Psoas muscle (tissue), 8 donors: ENCODE results near the gene GHR. TPM values are rescaled to one million over a fixed set of nuclear protein-coding genes. Genes with fewer than 3 reads are reported as not detected.

Source experiments
- ATAC-seq, 4 donors: fragments of 200-7000 bp; cut with Tn5 transposase; one replicate each; pipeline ENCODE4 v1.9.1; 2020; ENCODE audit warnings: moderate library complexity in 3 of 4, mild to moderate bottlenecking in 2 of 4
- DNase-seq, 2 donors: peaks; one replicate each; pipeline ENCODE4 v3.0.0-alpha.2; 2020
- H3K27ac ChIP-seq: fragments of 200-600 bp; one replicate; pipeline ENCODE4 v1.8.0; 2022
- H3K27me3 ChIP-seq, 3 donors: fragments of 200-600 bp in 1 of 3; one replicate each; pipeline versions ENCODE4 v1.6.1 to v1.8.0; 2013 to 2022; ENCODE audit warnings: low read length in 2 of 3, mild to moderate bottlenecking in 2 of 3, moderate library complexity in 1 of 3; ENCODE audit not compliant: insufficient read depth in 3 of 3
- H3K36me3 ChIP-seq, 2 donors: fragments of 200-600 bp in 1 of 2; one replicate each; pipeline versions ENCODE4 v1.6.1 to v1.8.0; 2013 to 2022; ENCODE audit warnings: low read depth in 1 of 2, mild to moderate bottlenecking in 1 of 2, moderate library complexity in 1 of 2; ENCODE audit not compliant: insufficient read depth in 1 of 2
- H3K4me1 ChIP-seq: fragments of 200-600 bp; one replicate; pipeline ENCODE4 v1.8.0; 2022
- H3K4me3 ChIP-seq: fragments of 200-600 bp; one replicate; pipeline ENCODE4 v1.8.0; 2022; ENCODE audit warnings: mild to moderate bottlenecking
- H3K9me3 ChIP-seq: fragments of 200-600 bp; one replicate; pipeline ENCODE4 v1.8.0; 2022
- CTCF ChIP-seq: fragments of 200-600 bp; IDR thresholded peaks from one replicate; pipeline ENCODE4 v1.8.0; 2022; ENCODE audit warnings: antibody characterized with exemption
- WGBS, 3 donors: extraction: QIAGEN DNeasy Blood & Tissue Kit; methylation state at CpG; one replicate each; pipeline versions ENCODE4 v1.1.6 to v1.1.7; 2013; 5-methylcytosine and 5-hydroxymethylcytosine counted together
- intact Hi-C, 2 donors: fragments of 100-400 bp; cut with DNase I; formaldehyde crosslinking; loops; one replicate each; pipeline versions ENCODE4 v1.11.0 to v1.14.2; 2022
- polyA plus RNA-seq, 3 donors: library from polyadenylated mRNA; stranded (reverse); fragments of 200-250 nt; gene quantifications; one replicate each; pipeline ENCODE4 v1.2.3, GENCODE V29; 2013
- total RNA-seq, 4 donors: library from RNA; stranded (reverse); fragmentation: NEBNext Ultra II Directional in 2 of 4; extraction: Animal tissue kit (Norgen Biotek cat#: 25700) in 2 of 4; gene quantifications; one replicate each; pipeline versions ENCODE4 v1.2.1 to v1.2.4, GENCODE V29; 2021 to 2023
- donor health status: healthy with polysubstance abuse.
- donor health status: DM: no; HTN: no; CAD: no; lungs with moderate emphysema.
- donor health status: Bipolar disorder and iron deficiency.
- donor health status: healthy.
- donor health status: DM: yes; HTN: yes; CAD: no.
- donor health status: DM: no; HTN: no; CAD: no.
- donor health status: DM: no; HTN: no; CAD: no.
- donor health status: DM: yes; HTN: yes; CAD: no.

The GHR gene
- total and polyA plus RNA-seq, 7 donors: 12.4 to 60.3 (median 32.1) TPM

- intact Hi-C loops: loop anchor here in 1 of 2 donors (10.0 kb wide), 3 partner anchors 256 to 836 kb away; partner anchors contain the start of genes FBXO4 and GHR
- H3K4me3 ChIP-seq: no peak overlapping the region
- H3K9me3 ChIP-seq: no peaks in the 10 kb centered on the region
- DNase-seq: no peak
- TF ChIP-seq CTCF: no peak
- no peak for ATAC-seq
- peaks cover 4% of the 10 kb centered on the region for H3K4me1 ChIP-seq
- H3K27ac ChIP-seq: no peak overlapping the region
- no peaks in the 10 kb centered on the region for H3K36me3 ChIP-seq
- H3K27me3 ChIP-seq: no peaks in the 10 kb centered on the region
- WGBS, 3 donors: 90 to 93% (median 92%) methylated on average over 4 of the region's 4 CpGs
These were observed 337.2 kb downstream of the GHR start for GRCh38 chr5:42760426-42760825.

- TF ChIP-seq CTCF: no peak
- no peak for ATAC-seq
- no peaks in the 10 kb centered on the region for H3K9me3 ChIP-seq
- H3K27ac ChIP-seq: no peak overlapping the region
- H3K4me3 ChIP-seq: no peak overlapping the region
- peaks cover 4% of the 10 kb centered on the region for H3K4me1 ChIP-seq
- WGBS, 3 donors: 95 to 98% (median 95%) methylated on average over 1 of the region's 1 CpG
- no peaks in the 10 kb centered on the region for H3K36me3 ChIP-seq
- no peaks in the 10 kb centered on the region for H3K27me3 ChIP-seq
- intact Hi-C loops: loop anchor here in 1 of 2 donors (10.0 kb wide), 3 partner anchors 257 to 837 kb away; partner anchors contain the start of genes FBXO4 and GHR
- DNase-seq: no peak
These were observed 338.6 kb downstream of the GHR start for GRCh38 chr5:42761791-42762190.

GRCh38 chr5:42767491-42768105 lies 344.4 kb downstream of the GHR start:
- no peaks in the 10 kb centered on the region for H3K4me1 ChIP-seq
- peak; percentile 67 for TF ChIP-seq CTCF
- H3K27ac ChIP-seq: no peak overlapping the region
- DNase-seq (no peak), ATAC-seq (peak in 1 of 4 donors; percentile 74)
- WGBS, 3 donors: 31 to 42% (median 33%) methylated on average over 3 of the region's 3 CpGs
- H3K4me3 ChIP-seq: no peak overlapping the region
- intact Hi-C loops: loop anchor here (5.0 to 10.0 kb wide), 6 partner anchors 120 to 915 kb away; partner anchors contain the start of genes FBXO4 (in 1 of the 2) and GHR (in 1 of the 2)
- H3K9me3 ChIP-seq: no peaks in the 10 kb centered on the region
- no peaks in the 10 kb centered on the region for H3K27me3 ChIP-seq
- no peaks in the 10 kb centered on the region for H3K36me3 ChIP-seq

GRCh38 chr5:42768106-42768504 lies 344.9 kb downstream of the GHR start:
- Histone ChIP-seq H3K36me3 (no peaks in the 10 kb centered on the region), H3K27me3 (no peaks in the 10 kb centered on the region), H3K9me3 (no peaks in the 10 kb centered on the region), H3K4me3 (no peak overlapping the region), H3K4me1 (no peaks in the 10 kb centered on the region), H3K27ac (no peak overlapping the region)
- DNase-seq (no peak), ATAC-seq (no peak)
- 48 to 57% (median 55%) methylated on average over 1 of the region's 1 CpG for WGBS, 3 donors
- intact Hi-C loops: loop anchor here (5.0 to 10.0 kb wide), 6 partner anchors 119 to 916 kb away; partner anchors contain the start of genes FBXO4 (in 1 of the 2) and GHR (in 1 of the 2)
- no peak for TF ChIP-seq CTCF
